Hypothalamus (tissue), 51 donors: ENCODE data around the gene GSN.

Experiments used
- DNase-seq, 51 donors: peaks; one replicate each; lab custom pipeline; 2025; lab: John Stamatoyannopoulos, UW

The GSN gene

DNA sequence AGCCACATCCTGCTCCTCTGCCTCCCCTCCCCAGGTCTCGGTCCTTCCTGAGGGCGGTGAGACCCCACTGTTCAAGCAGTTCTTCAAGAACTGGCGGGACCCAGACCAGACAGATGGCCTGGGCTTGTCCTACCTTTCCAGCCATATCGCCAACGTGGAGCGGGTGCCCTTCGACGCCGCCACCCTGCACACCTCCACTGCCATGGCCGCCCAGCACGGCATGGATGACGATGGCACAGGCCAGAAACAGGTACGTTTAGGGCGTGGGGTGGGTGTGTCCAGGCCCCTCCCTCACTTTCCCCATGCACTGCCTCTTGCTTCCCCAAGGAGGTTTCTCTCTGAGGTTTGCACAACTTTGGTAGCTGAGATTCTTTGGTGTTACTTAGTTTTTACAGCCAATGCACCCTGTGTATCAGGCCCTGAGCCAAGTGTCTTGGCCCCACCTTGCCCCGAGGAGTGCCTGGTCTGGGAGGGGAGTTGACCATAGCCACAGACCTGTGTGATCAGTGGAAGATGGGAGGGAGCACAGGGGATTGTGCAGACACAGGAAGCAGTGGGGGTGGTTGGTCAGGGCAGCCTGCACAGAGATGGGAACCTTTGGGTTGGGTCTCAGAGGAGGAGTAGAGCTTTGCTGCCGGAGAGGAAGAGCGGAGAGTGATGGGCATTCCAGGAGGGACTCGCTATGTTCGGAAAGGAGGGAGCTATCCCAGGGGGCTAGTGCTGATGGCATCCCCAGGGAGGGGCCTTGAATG, 50.8 kb downstream of the GSN start:
- no peak for DNase-seq

DNA sequence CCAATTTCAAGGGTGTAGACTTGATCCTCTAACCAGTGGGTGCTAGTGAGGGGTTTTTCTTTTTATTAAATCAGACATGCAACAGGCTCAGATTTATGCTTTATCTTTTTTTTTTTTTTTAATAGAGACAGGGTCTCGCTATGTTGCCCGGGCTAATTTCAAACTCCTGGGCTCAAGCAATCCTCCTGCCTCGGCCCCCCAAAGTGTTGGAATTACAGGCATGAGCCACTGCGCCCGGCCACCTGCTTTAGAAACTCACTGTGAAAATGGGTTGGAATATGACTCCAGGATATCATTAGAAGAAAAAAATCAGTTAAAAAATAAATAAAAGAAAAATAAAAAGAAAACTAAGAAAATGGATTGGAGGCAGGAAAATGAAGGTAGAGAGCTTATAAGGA, 51.4 kb downstream of the GSN start:
- no peak for DNase-seq

DNA sequence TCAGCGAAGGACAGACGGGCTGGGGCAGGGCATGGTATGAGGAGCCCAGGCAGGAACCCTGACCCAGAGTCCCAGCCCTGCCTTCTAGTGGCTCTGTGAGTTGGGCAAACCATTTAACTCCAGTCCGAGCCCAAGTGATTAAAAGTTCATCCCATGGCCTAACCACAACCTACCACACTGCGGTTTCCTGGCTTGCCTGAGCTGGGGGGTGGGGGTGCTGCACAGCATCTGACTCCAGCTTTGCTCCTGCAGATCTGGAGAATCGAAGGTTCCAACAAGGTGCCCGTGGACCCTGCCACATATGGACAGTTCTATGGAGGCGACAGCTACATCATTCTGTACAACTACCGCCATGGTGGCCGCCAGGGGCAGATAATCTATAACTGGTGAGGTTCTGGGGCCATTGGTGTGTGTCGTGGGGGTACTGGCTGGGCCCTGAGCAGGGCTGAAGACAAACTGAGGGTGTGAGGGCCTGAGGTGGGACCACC, 53.1 kb downstream of the GSN start:
- no peak for DNase-seq

DNA sequence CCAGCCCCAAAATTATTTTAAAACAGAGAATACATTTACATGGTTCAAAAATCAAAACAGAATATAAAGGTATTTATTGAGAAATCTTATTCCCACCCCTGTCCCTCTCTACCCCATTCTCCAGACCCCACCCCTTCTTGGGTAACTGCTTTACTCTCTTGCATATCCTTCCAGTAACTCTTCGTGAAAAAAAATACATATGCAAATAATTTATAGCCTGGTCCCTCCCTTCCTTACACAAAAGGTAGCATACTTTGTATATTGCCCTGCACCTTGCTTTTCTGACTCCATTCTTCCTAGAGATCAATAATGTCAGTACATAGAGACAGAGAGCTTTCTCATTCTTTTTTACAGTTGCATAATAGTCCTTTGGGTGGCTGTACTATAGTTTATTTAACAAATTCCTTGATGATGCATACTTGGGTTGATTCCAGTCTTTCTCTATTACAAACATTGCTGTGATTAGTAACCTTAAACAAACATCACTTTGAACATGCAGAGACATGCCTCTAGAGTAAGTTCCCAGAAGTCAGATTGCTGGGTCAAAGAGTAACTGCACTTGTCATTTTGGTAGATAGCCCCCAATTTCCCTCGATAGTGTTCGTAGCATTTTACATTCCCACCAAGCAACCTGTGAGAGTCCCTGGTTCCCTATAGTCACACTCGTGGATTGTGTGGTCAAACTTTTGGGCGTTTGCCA, 54.2 kb downstream of the GSN start:
- DNase-seq = no peak

DNA sequence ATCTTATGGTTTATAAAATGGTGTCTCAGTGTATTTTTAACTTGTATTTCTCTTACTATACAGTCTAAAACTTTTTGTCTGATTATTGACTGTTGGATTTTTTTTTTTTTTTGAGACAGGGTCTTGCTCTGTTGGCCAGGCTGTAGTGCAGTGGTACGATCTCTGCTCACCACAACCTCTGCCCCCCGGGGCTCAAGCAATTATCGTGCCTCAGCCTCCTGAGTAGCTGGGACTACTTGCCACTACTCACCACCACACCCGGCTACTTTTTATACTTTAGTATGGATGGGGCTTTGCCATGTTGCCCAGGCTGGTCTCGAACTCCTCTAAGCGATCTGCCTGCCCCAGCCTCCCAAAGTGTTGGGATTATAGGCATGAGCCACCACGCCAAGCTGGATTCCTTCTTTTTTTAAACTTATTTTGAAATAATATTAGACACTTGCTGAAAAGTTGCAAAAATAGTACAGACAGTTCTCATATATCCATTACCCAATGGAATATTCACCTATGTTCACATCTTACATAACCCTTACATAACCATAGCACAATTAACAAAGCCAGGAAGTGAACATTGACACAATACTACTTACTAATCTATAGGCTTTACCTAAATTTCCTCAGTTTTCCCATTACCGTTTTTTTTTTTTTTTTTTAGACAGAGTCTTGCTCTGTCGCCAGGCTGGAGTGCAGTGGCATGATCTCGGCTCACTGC, 54.9 kb downstream of the GSN start:
- DNase-seq = no peak

DNA sequence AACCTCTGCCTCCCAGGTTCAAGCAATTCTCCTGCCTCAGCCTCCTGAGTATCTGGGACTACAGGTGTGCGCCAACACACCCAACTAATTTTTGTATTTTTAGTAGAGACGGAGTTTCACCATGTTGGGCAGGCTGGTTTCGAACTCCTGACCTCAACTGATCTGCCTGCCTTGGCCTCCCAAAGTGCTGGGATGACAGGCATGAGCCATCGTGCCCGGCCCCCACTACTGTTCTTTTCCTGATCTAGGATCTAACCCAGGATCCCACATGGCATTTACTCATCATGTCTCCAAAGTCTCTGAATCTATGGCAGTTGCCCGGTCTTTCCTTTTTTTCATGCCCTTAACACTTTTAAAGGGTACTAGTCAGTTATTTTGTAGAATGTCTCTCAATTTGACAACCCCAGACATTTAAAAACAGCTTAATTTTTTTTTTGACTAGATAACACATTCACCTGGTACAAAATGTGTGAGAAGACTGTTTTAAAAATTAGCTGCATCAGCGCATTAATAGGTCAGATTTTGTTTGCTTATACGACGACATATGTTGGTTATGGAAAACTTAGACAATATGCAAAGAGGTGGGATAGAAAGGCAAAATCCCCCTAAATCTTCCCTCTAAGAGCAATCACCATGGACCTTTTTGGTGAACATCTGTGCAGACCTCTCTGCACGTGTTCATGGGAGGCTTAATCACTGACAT, 55.6 kb downstream of the GSN start:
- DNase-seq = no peak

DNA sequence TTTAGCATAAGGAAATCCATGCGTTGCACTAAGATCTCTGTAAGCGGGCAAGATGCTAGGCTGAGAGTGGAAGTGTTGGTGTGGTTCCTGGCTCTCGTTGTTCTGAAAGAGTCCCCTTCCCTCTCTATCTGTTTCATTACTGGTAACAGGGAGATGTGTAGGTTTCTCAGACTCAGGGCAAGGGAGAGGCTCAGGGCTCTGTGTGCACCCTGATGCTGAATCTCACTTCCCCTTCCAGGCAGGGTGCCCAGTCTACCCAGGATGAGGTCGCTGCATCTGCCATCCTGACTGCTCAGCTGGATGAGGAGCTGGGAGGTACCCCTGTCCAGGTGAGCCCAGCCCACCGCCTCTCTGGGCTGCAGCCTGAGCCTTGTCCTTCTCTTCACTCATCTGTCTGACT, 56.4 kb downstream of the GSN start:
- no peak for DNase-seq

DNA sequence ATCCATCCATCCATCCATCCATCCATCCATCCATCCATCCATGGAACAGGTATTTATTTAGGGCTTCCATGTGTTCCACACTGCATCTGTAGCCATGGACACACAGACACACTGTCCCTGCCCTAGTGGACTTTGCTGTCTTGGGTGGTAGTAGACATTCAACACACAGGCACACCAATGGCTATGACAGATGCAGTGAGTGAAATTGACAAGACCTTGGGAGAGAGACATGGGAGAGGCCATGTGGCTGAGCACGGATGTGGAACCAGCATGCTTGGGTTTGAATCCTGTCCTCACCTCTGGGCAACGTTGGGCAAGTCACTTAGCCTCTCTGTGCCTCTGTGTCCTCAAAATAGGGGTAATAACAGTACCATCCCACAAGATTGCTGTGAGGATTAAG, 56.8 kb downstream of the GSN start:
- DNase-seq = no peak

DNA sequence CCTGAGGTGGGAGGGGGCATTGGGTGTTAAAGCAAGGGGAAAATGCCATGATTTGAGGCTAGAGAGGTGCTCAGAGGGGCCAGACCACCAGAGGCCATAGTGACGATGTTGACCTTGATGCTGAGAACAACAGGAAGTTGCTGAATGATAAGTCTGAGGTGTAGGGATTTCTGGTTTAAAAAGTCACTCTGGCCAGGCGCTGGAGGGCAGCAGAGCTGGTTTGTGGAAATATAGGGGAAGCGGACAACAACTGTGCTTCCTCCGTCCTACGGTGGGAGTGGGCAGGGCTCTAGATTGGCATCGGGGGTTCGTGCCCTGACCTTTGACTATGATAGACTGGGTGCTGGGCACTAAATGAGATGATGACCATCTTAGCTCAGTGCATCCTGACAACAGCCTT, 57.4 kb downstream of the GSN start:
- no peak for DNase-seq

DNA sequence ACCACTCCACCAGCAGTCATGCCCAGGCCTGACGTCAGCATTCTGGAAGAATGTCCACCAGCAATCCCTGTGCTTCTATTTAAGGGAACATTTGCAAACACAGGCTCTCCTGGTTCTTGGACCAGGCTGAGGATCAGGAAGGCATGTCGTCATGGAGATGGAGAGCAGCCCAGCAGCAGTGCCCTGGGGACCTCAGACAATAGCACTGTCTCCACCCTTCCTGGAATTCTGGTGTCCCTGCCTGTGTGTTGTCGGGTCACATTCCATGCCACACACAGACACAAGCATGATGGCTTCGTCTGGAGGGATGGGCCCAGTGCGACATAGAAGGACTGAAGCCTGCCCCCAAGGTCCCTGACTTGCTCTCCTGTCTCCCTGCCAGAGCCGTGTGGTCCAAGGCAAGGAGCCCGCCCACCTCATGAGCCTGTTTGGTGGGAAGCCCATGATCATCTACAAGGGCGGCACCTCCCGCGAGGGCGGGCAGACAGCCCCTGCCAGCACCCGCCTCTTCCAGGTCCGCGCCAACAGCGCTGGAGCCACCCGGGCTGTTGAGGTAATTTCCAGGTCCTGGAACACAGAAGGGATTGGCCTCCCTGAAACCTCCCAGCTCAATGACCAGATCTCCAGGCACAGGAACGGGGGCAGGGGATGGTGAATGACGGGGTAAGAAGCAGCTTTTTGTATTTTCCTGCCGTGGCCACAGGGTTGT, 58.3 kb downstream of the GSN start:
- peak in 20 of 51 donors; percentile 16 to 69 (median 50) for DNase-seq

DNA sequence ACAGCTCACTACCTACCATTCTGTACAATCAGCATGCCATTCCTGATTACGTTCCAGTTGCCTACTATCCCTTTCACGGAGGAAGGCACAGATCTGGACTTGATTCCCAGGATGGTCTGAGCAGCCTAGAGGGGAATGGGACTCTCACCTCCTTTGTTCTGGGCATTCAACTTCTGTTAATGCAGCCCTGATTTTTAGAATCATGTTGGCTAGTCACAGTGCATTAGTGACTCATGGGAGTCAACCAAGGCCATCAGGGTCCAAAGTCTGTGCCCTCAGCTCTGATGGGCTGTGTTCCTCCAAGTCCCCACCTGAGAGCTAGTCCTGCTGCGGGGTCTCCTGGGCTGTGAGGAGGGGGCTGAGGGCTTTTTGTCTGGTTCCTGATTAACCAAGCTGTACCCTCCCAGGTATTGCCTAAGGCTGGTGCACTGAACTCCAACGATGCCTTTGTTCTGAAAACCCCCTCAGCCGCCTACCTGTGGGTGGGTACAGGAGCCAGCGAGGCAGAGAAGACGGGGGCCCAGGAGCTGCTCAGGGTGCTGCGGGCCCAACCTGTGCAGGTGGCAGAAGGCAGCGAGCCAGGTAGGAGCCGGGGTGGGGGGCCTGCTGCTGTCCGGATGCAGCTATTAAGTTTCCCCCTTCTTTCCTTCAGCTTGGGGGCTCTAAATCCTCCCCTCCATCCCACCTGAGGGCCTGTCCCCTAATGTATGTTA, 59.1 kb downstream of the GSN start:
- no peak for DNase-seq

DNA sequence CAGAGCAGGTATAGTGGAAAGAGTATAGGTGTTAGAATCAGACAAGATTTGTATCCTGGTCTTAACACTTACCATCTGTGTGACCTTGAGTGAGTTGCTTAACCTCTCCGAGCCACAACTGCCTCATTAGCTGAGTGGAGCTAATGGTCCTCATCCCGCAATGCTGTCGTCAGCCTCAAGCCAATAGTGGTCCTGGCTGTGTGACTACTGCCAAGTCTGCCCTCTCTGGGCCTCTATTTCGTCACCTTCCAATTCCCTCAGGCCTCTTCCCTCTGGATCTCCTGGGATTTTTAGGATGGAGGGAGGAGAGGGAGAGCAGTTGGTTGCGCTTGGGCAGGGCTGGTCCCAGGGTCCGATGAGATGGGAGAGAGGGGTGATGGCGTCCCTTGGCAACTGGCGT, 60.5 kb downstream of the GSN start:
- DNase-seq = no peak

DNA sequence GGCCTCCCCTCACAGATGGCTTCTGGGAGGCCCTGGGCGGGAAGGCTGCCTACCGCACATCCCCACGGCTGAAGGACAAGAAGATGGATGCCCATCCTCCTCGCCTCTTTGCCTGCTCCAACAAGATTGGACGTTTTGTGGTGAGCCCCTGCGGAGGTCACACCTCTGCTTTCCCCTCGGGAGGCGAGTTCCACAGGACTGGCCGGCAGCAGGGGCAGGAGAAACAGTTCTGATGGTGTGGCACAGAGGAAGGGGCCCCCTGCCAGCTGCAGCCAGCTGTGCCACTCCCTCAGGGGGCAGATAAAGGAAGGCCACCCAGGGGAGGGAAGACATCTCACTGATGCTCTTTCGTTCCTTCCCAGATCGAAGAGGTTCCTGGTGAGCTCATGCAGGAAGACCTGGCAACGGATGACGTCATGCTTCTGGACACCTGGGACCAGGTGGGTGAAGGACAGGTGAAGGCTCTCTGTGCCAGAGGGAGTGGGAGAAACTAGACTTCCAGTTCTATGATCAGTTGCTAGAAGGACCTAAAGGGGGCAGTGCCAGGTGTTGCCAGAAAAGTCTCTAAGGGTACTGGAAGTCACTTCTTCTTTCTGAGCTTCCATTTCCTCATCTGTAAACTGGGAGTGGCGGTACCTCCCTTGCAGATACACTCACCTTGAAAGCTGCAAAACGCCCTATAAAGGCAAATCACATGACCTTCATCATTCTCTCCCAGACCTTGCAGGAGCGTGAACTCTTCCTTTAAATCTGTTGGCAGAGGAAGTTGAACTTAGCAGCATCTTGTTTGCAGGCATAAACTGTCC, 61.1 kb downstream of the GSN start:
- no peak for DNase-seq

DNA sequence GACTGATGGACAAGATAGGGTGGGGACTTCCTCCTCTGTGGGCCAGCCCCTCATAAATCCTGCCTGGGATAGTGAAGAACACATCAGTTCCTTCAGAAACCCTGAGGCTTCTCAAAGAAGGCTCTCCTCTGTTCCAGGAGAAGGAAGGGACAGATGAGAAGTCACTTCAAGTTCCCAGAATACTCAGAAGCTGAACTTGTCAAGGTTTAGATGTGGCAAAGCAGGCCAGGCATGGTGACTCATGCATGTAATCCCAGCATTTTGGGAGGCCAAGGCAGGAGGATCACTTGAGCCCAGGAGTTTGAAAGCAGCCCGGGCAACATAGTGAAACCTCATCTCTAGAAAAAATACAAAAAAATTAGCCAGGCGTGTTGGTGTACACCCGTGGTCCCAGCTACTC, 63.6 kb downstream of the GSN start:
- no peak for DNase-seq

DNA sequence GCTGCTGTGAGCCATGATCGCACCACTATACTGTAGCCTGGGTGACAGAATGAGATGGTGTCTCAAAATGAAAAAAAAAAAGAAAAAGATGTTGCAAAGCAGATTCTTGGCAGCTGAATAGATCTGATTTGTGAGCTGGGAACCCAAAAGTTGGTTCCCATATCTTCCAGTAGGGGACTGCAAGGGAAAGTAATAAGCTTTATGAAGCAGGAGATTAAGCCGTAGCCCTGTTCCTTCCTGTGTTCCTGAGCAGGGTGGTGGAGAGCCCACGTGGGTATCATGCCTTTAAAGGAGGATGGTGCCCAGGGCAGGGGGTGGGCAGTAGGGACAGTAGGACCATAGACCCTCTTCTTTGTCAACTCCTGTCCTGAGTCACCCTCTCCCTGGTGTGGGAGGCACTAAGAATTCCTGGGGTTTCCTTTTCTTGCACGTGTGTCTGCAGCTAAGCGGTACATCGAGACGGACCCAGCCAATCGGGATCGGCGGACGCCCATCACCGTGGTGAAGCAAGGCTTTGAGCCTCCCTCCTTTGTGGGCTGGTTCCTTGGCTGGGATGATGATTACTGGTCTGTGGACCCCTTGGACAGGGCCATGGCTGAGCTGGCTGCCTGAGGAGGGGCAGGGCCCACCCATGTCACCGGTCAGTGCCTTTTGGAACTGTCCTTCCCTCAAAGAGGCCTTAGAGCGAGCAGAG, 64.2 kb downstream of the GSN start:
- DNase-seq = no peak

DNA sequence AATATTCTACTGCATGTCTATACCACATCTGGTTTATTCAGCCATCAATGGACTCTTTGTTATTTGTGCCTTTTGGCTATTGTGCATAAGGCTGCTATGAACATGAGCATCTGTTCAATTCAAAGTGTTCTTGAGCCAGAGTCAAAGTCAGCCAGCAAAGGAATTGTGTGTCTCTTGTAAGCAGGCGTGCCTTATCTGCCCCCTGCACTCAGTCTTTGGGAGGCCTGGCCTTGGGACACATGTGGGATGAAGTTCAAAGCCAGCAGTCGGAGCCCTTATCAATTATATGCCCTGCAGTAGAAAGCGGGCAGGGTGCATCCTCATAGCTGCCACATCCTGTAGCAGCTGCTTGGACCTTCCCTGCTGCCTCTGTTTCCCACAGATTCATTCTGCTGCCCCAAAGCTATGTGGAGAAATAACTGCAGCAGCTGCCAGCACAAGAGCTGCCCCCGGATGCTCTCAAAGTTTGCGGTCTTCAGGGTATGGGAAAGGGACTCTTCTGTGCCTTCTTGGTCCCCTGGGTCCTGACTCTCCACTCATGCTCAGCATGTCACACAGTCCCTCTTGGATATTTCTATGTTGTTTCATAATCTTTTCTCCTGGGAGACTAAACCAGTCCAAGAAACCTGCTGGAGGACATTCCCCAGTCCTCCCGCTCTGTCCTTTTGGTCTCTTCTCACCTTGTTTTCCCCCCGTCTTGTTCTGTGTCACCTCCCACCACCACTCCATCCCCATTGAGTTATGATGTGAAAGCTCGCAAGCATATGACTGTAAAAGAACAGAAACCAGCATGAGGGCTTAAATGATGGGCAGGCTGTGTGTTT, 66.2 kb downstream of the GSN start:
- DNase-seq = no peak

DNA sequence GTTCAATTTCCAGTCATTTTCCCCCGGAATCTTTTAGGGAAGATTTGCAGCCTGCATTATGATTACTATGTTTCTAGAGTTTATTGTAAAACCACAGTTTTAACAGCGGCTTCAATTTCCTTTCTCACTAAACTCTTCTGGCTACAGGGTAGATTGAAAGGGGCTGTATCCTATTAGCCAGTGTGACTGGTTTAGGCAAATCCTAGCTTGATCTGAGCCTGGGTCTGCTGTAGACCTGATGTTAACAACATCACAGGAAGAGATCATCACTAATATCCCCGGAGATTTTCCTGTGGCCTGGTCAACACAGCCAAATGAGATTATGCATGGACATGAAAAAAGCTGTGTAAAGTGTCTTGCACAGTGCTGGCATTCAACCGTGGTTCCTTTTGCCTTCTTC, 68.7 kb downstream of the GSN start:
- DNase-seq = no peak
